GM12873 (cell line): ENCODE data around the gene HSDL1.

Experiments used
- CTCF ChIP-seq: IDR thresholded peaks from 2 replicates; pipeline ENCODE4 v1.5.1; 2012; ENCODE audit warnings: low read depth, mild to moderate bottlenecking, moderate library complexity, low read length, control low read depth; ENCODE audit not compliant: insufficient read depth; ENCODE audit errors: missing control alignments

The HSDL1 gene

DNA sequence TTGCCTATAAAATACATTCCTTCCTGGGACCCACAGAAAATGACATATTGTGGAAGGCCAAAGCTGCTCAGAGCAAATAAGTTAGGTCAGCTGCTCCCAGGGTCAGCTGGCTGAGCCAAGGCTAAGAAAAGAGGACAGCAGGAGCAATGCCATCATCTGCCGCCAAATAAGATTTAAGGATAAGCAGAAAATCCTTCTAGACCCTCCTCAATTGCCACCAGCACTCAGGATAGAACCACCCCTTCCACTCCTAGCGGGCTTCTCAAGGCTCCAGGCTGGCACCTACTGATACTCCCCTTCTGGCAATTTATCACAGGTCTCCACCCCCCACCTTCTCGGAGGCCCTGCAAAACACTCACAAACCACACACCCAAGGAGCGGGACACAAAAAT lies 51.1 kb downstream of the HSDL1 start:
- no peak for TF ChIP-seq CTCF

GRCh38 chr16:84093120-84093878 lies 51.7 kb downstream of the HSDL1 start:
- TF ChIP-seq CTCF, result no peak

DNA sequence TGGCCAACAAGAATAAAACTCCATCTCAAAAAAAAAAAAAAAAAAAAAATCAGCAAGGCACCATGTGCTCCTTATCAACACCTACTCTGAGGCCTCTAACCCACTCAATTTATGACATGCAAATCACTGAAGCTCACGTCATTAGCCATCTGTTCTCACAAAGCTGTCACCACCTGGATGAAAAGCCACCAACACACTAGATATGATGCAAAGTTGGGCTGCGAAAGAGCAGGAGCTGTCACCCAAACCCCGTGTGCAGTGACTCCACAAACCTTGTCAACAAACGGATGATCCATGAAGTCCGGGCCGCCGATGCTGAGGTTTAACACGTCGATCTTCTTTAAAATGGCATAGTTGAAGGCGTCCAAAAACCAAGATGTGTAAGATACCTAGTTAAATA lies 53.5 kb downstream of the HSDL1 start:
- no peak for TF ChIP-seq CTCF

GRCh38 chr16:84090211-84090610 lies 54.8 kb downstream of the HSDL1 start:
- TF ChIP-seq CTCF, result no peak

- peak; percentile 77 for TF ChIP-seq CTCF
Measured at GRCh38 chr16:84088695-84089395, 56.1 kb downstream of the HSDL1 start.

DNA sequence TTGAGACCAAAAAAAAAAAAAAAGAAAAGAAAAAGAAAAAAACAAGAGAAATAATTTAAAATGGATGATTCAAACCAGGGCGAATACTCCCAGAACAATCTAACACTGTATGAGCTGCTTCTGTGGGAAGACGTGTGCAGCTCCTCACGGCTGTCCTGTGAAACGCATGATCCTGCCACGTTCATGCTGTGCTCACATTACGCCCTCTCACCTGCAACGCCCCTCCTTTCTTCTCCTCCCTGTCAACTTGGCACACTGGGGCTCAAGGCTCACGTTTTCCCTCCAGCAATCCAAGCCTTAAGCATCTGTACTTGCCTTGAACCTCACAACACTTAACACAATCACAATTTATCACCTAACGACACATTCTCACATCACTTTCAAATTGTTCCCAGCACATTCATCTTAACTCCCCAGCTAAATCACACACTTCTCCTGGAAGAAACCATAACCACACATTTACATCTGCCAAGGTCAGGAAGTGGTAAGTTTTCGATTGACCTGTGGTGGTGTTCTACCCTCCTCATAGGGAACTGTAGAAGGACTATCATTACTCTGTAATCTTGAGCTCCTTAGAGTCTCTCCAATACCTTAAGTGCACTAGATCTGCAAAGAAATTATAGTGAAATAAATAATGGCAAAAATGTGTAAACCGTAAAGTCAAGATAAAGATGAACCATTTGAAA lies 57.4 kb downstream of the HSDL1 start:
- no peak for TF ChIP-seq CTCF

DNA sequence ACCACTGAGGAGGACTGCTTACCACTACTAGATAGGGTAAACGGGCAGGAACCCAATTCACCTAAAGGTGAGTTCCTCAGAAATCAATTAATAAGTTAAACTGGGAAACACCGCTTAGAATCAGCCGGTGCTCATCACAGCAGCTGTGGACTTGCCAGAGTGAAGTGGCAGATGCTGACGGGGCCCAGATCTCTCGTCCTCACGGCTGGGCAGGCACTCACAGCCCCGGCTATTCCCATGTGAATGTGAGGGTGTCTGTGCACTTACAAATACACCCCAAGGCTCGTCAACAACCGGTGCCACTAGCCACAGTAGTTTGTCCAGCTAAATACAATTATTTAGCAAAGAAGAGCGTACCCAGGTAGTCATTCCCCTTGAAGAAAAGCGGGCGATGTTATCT lies 58.0 kb downstream of the HSDL1 start:
- TF ChIP-seq CTCF, result no peak
